ENCODE measurements around the gene COL4A6.

COL4A6 gene

DNA sequence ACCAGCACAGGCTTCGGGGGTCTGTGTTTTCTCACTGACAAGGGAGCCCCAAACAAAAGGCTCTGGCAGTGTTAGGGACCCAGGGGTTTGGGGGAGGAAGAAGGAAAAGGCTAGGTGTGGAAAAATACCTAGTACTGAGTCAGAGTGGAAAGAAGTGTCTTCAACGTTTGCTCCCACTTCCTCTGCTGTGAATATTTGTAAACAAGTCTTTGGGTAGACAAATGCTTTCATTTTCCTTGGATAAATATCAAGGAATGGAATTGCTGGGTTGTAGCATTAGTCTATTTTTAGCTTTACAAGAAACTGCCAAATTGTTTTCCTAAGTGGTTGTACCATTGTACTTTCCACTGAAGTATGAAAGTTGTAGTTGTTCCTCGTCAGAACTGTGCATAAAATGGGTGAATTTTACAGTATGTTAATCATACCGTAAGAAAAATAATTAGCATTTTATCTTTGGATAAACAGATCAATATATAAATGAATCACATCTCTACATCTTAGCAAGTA is 18.8 kb upstream of the COL4A6 start:
- TF ChIP-seq, protein P1, sequence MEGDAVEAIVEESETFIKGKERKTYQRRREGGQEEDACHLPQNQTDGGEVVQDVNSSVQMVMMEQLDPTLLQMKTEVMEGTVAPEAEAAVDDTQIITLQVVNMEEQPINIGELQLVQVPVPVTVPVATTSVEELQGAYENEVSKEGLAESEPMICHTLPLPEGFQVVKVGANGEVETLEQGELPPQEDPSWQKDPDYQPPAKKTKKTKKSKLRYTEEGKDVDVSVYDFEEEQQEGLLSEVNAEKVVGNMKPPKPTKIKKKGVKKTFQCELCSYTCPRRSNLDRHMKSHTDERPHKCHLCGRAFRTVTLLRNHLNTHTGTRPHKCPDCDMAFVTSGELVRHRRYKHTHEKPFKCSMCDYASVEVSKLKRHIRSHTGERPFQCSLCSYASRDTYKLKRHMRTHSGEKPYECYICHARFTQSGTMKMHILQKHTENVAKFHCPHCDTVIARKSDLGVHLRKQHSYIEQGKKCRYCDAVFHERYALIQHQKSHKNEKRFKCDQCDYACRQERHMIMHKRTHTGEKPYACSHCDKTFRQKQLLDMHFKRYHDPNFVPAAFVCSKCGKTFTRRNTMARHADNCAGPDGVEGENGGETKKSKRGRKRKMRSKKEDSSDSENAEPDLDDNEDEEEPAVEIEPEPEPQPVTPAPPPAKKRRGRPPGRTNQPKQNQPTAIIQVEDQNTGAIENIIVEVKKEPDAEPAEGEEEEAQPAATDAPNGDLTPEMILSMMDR (IDR thresholded peaks at IDR 0.05; ENCODE audit: low read depth, low read length, missing control alignments) = no peak
- no peak for DNase-seq (ENCODE audit: low read depth)
- no peak overlapping the region for H3K4me3 ChIP-seq (ENCODE audit: low read depth, low read length)

DNA sequence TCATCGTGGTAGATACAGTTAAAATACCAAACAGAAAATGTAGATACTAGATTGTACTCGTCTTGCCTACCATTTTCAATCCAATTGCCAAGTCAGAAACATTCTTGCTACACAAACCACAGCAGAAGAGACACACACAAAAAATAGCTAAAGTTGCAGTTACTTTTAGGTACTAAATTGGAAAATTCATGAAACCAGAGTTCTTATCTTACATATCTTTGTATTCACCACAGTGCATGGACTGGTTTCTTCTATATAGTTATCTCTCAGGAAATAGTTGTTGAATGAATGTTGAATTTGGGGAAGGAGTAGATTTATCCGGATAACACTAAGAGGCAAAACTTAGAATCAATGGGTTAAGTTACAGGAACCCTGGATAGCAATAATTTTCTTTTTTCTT is 15.6 kb upstream of the COL4A6 start:
- no peak overlapping the region for H3K4me3 ChIP-seq (ENCODE audit: low read depth, low read length)
- TF ChIP-seq, protein P1 (IDR thresholded peaks at IDR 0.05; ENCODE audit: low read depth, low read length, missing control alignments) = no peak
- DNase-seq (ENCODE audit: low read depth) = no peak

DNA sequence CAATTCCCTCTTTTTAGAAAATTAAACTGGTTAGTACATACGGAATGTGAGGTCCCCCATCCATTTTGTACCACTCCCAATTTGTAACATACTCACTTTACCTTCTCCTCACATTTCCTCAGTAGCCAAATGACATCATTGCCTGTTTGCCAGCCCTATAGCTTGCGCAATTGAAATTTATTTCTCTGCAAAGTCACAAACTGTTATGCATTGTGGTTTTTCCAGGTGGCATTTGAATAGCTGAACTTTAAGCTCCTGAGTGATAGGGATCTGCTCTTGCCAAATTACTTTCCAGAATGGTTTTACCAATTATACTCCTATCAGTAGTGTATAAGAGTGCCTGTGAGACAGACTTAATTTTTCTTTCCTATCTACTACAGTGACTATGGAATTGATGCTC is 9.1 kb upstream of the COL4A6 start:
- no peak overlapping the region for H3K4me3 ChIP-seq (ENCODE audit: low read depth, low read length)
- DNase-seq (ENCODE audit: low read depth) = no peak
- TF ChIP-seq, protein P1 (IDR thresholded peaks at IDR 0.05; ENCODE audit: low read depth, low read length, missing control alignments) = no peak

DNA sequence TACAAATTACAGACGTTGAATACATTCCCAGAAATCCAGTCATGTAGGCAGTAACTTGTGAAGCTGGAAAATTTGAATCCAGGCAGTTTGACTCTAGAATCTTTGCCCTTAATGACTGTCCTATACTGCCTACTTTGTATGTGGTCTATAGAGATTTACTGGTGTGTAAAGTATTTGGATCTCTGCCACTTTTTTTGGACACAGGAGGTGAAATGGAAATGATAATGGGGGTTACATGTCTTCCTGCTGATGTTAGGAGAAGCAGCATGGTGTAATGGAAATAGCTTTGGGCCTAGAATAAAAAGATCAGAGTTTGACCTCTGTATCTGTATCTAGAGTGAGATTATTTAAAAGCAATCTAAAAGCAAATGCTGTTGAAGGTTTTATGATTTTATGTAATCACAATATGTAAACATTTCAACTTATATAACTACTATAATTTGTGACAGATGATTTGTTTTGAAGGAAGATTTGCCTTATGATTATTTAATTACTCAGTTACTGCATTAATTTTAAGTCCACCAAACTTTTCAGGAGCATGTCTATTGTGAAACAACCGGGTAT is 4.8 kb upstream of the COL4A6 start:
- TF ChIP-seq, protein P1 (IDR thresholded peaks at IDR 0.05; ENCODE audit: low read depth, low read length, missing control alignments) = no peak
- H3K4me3 ChIP-seq (ENCODE audit: low read depth, low read length) = no peak overlapping the region
- DNase-seq (ENCODE audit: low read depth) = no peak

DNA sequence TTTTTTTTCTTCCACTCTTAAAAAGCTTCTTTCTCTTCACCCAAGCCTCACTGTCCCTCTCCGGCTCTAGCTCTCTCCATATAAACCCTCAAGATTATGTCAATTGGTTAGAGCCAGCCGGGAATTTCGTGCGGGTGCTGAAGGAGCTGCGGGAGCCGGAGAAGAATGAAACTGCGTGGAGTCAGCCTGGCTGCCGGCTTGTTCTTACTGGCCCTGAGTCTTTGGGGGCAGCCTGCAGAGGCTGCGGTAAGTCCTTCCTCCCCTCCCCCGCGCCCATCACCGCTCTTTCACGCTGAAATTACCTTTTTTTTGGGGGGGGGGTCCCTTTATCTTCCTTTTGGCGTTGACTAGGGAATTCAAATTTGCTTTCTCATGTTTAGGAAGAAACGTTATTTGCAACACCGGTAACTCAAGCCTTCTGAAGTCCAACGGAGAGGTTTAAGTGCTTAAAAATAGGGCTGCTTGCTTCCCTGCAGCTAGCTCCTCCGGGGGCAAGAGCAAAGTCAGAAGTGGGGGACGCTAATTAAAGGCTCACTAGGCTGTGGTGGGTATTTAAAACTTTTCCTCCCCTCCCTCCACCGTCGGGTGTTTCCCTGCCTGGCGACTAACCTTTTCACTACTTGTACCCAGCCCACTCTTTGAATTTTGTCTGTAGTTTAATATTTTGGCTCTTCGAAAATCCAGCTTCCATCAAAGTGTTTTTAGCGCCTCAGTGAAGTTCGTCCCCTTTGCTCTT is 1.9 kb upstream of the COL4A6 start:
- H3K4me3 ChIP-seq (ENCODE audit: low read depth, low read length) = no peak overlapping the region
- no peak for DNase-seq (ENCODE audit: low read depth)

DNA sequence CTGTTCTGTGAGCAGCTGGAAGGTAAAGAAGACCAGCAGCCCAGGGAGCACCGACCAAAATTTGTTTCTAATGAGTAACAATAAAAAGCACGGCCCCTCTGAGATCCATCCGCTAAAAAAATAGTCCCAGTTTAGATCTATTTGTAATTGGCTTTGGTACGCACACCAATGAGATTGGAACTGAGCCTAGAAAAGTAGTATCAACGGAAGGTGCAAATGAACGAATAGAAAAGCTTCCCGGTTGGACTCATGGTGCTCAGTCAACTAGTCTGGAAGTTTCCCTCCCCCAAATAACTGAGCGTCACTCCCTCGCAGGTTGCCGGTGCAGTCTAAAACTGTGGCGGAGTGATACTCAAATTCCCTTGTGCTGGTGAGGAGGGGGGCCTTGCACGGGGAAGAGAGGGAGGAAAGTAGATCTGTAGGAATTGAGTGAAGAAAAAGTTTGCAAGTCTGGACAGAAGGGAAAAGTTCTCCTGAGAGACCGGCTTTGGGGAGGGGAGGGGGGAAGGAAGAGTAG is 1.3 kb upstream of the COL4A6 start, which contains the start of gene COL4A5:
COL4A5 (plus strand) TSS at position 413 of the 517 bp plus-strand sequence. CDS start 288 bp downstream, outside the sequence.
- no peak for DNase-seq (ENCODE audit: low read depth)
- TF ChIP-seq, protein P1 (IDR thresholded peaks at IDR 0.05; ENCODE audit: low read depth, low read length, missing control alignments) = no peak
- H3K4me3 ChIP-seq (ENCODE audit: low read depth, low read length) = no peak within 1 kb of the TSS

More for the DNA sequence above, 1.9 kb upstream of the COL4A6 start:
- TF ChIP-seq, protein P1 (IDR thresholded peaks at IDR 0.05; ENCODE audit: low read depth, low read length, missing control alignments) = no peak
